ENCODE data around the gene IGFBP2.
A peak's percentile ranks its signal among the peaks of the same experiment; 100 is the strongest.

IGFBP2 gene

GRCh38 chr2:216657086-216657855, 24.1 kb downstream of the IGFBP2 start:
- no peak for TF ChIP-seq POLR2A (IDR thresholded peaks at IDR 0.05; ENCODE audit: low read length)
- TF ChIP-seq GATA1 (IDR thresholded peaks at IDR 0.05; ENCODE audit: low read depth, low read length) = no peak
- DNase-seq = no peak

- no peak for DNase-seq
- no peak for TF ChIP-seq GATA1 (IDR thresholded peaks at IDR 0.05; ENCODE audit: low read depth, low read length)
- TF ChIP-seq POLR2A (IDR thresholded peaks at IDR 0.05; ENCODE audit: low read length) = no peak
Observed at GRCh38 chr2:216657980-216658379, 24.8 kb downstream of the IGFBP2 start.

- TF ChIP-seq GATA1 (IDR thresholded peaks at IDR 0.05; ENCODE audit: low read depth, low read length) (no peak), POLR2A (IDR thresholded peaks at IDR 0.05; ENCODE audit: low read length) (no peak)
- no peak for DNase-seq
Observed at GRCh38 chr2:216658757-216659156, 25.5 kb downstream of the IGFBP2 start.

- DNase-seq = no peak
- TF ChIP-seq GATA1 (IDR thresholded peaks at IDR 0.05; ENCODE audit: low read depth, low read length) = no peak
- TF ChIP-seq POLR2A (IDR thresholded peaks at IDR 0.05; ENCODE audit: low read length) = no peak
Observed at GRCh38 chr2:216659276-216659675, 26.1 kb downstream of the IGFBP2 start.

GRCh38 chr2:216660496-216660895, 27.3 kb downstream of the IGFBP2 start:
- TF ChIP-seq GATA1 (IDR thresholded peaks at IDR 0.05; ENCODE audit: low read depth, low read length) (no peak), POLR2A (IDR thresholded peaks at IDR 0.05; ENCODE audit: low read length) (no peak)
- DNase-seq = no peak

- TF ChIP-seq POLR2A (IDR thresholded peaks at IDR 0.05; ENCODE audit: low read length) (no peak), GATA1 (IDR thresholded peaks at IDR 0.05; ENCODE audit: low read depth, low read length) (no peak)
- no peak for DNase-seq
Observed at GRCh38 chr2:216661051-216661450, 27.8 kb downstream of the IGFBP2 start.

GRCh38 chr2:216661639-216662375, 28.6 kb downstream of the IGFBP2 start:
- TF ChIP-seq GATA1 (IDR thresholded peaks at IDR 0.05; ENCODE audit: low read depth, low read length) (no peak), POLR2A (IDR thresholded peaks at IDR 0.05; ENCODE audit: low read length) (no peak)
- no peak for DNase-seq

GRCh38 chr2:216663106-216663505, 29.9 kb downstream of the IGFBP2 start:
- TF ChIP-seq GATA1 (IDR thresholded peaks at IDR 0.05; ENCODE audit: low read depth, low read length) (no peak), POLR2A (IDR thresholded peaks at IDR 0.05; ENCODE audit: low read length) (no peak)
- DNase-seq = no peak

- no peak for DNase-seq
- TF ChIP-seq GATA1 (IDR thresholded peaks at IDR 0.05; ENCODE audit: low read depth, low read length) = no peak
- no peak for TF ChIP-seq POLR2A (IDR thresholded peaks at IDR 0.05; ENCODE audit: low read length)
Observed at GRCh38 chr2:216663846-216664245, 30.6 kb downstream of the IGFBP2 start.

- TF ChIP-seq POLR2A (IDR thresholded peaks at IDR 0.05; ENCODE audit: low read length) = no peak
- no peak for TF ChIP-seq GATA1 (IDR thresholded peaks at IDR 0.05; ENCODE audit: low read depth, low read length)
- no peak for DNase-seq
Observed at GRCh38 chr2:216664593-216665034, 31.4 kb downstream of the IGFBP2 start.

GRCh38 chr2:216665242-216665641, 32.0 kb downstream of the IGFBP2 start:
- no peak for DNase-seq
- no peak for TF ChIP-seq POLR2A (IDR thresholded peaks at IDR 0.05; ENCODE audit: low read length)
- no peak for TF ChIP-seq GATA1 (IDR thresholded peaks at IDR 0.05; ENCODE audit: low read depth, low read length)

GRCh38 chr2:216665717-216666116, 32.5 kb downstream of the IGFBP2 start:
- TF ChIP-seq POLR2A (IDR thresholded peaks at IDR 0.05; ENCODE audit: low read length) = no peak
- TF ChIP-seq GATA1 (IDR thresholded peaks at IDR 0.05; ENCODE audit: low read depth, low read length) = no peak
- DNase-seq = no peak

GRCh38 chr2:216666461-216667233, 33.4 kb downstream of the IGFBP2 start:
- TF ChIP-seq POLR2A (IDR thresholded peaks at IDR 0.05; ENCODE audit: low read length) = no peak
- TF ChIP-seq GATA1 (IDR thresholded peaks at IDR 0.05; ENCODE audit: low read depth, low read length) = no peak
- DNase-seq = peak; percentile 55 to 77
